Measurements from ENCODE around the gene TUBB. TPM values are rescaled to one million over a fixed set of nuclear protein-coding genes. Genes with fewer than 3 reads are reported as not detected.
A peak's percentile ranks its signal among the peaks of the same experiment; 100 is the strongest.

The TUBB gene
- total and polyA plus RNA-seq, 9 donors: 242 to 772 (median 630) TPM

DNA sequence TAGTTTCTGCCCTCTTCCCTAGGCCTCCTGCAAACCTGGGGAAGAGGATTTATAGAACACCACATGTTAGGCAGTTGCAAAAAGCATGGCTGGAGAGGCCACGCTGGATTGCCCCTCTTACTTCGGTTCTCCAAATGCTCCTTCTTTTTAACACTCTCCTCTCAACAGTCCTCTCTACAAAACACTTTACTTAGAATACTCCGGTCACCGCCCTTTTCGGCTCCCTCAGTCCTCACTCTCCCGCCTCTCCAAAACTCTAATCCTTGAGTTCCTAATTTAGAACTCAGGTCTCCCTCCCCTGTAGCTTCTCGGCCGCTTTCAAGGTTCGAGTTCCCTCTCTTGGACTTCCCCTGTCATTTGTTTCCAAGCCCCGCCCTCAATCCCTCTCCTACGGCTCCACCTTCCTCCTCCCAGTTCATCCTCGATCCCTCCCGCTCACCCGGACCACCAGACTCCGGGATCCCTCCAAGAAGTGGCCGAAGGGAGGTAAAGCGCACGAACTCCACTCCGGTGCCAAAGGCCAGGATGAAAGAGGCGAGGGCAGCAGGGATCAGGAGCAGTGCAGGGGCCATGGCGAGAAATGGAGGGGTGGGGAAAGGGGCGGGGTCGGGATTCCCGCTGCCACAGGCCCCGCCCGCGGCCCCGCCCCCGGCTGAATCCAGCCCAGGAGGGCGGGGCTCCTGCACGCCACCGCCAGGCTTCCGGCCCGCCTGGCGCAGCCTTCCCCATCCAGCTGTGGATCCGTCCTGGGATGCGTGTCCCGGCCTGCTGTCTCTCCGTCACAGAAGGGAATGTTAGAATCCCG lies 29.5 kb upstream of the TUBB start, which contains the start of gene NRM:
Gene NRM, minus strand, starts transcription at position 582 of the 805 bp plus-strand sequence. Its CDS starts 10 bp downstream, at position 572.
- intact Hi-C loops (cut with DNase I): no loop called here
- WGBS, 3 donors: 0 to 1% (median 0%) methylated on average over 40 of the region's 40 CpGs
- peaks cover 5% of the 10 kb centered on the region for H3K4me1 ChIP-seq (ENCODE audit: insufficient read depth)

DNA sequence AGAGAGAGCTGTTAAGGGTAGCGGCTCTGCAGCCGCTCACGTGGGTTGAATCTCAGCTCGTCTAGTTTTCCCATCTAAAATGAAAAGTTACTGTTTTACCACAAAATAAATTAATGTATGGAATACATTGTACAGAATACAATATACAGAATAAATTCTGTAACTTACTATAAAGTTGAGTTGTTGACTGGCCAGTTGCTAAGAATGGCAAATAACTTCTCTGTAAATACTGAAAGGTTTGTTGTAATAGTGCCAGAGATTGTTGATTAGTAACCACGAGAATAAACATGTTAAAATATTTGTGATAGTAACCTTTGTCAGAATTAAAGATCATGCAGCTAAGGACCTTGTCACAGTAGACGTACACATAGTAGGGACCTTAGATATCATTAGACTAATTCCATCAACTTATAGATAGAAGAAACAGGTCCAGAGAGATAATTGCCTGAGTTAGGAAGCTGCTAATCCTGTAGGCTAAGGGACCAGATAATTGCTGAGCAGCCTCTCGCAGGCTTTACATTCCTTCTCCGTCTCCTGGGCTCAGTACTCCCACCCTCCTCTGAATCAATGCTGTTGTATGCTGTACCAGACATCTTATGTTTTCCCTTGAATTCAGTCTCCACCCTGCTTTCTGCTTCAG lies 28.8 kb upstream of the TUBB start:
- TF ChIP-seq EP300 (IDR thresholded peaks at IDR 0.05) (no peak), POLR2A (IDR thresholded peaks at IDR 0.05) (no peak)
- TF ChIP-seq, protein P1, sequence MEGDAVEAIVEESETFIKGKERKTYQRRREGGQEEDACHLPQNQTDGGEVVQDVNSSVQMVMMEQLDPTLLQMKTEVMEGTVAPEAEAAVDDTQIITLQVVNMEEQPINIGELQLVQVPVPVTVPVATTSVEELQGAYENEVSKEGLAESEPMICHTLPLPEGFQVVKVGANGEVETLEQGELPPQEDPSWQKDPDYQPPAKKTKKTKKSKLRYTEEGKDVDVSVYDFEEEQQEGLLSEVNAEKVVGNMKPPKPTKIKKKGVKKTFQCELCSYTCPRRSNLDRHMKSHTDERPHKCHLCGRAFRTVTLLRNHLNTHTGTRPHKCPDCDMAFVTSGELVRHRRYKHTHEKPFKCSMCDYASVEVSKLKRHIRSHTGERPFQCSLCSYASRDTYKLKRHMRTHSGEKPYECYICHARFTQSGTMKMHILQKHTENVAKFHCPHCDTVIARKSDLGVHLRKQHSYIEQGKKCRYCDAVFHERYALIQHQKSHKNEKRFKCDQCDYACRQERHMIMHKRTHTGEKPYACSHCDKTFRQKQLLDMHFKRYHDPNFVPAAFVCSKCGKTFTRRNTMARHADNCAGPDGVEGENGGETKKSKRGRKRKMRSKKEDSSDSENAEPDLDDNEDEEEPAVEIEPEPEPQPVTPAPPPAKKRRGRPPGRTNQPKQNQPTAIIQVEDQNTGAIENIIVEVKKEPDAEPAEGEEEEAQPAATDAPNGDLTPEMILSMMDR (IDR thresholded peaks at IDR 0.05): no peak
- DNase-seq: no peak
- H3K4me1 ChIP-seq (ENCODE audit: insufficient read depth): peaks cover 5% of the 10 kb centered on the region
- H3K36me3 ChIP-seq: no peaks in the 10 kb centered on the region
- 11 to 15% (median 12%) methylated on average over 8 of the region's 8 CpGs for WGBS, 3 donors
- H3K4me3 ChIP-seq: peak overlapping the region; percentile 73
- intact Hi-C loops (cut with DNase I): no loop called here
- H3K9me3 ChIP-seq: no peaks in the 10 kb centered on the region
- no peaks in the 10 kb centered on the region for H3K27me3 ChIP-seq
- peak overlapping the region in 1 of 2 donors; percentile 81 for H3K27ac ChIP-seq

More for the DNA sequence above, 29.5 kb upstream of the TUBB start, which contains the start of gene NRM:
- Histone ChIP-seq H3K4me3 (peak within 1 kb of the TSS; percentile 73), H3K9me3 (no peaks in the 10 kb centered on the region), H3K27me3 (no peaks in the 10 kb centered on the region), H3K36me3 (no peaks in the 10 kb centered on the region), H3K27ac (peak within 1 kb of the TSS; percentile 30 to 81)
- peak; percentile 89 to 92 (median 91) for DNase-seq
- no peak for TF ChIP-seq POLR2A (IDR thresholded peaks at IDR 0.05)

DNA sequence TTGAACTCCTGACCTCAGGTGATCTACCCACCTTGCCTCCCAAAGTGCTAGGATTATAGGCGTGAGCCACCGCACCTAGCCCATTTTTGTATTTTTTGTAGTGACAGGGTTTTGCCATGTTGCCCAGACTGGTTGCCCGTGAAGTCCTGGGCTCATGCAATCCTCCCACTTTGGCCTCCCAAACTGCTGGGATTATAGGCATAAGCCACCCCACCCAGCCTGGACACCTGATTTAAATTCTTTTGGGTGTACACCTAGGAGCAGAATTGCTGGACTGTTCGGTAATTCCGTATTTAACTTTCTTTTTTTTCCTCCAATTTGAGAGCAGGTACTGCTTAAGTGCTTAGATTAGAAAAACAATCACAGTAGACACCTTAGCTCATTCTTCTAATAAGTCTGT lies 23.7 kb upstream of the TUBB start:
- no peak for DNase-seq
- Histone ChIP-seq H3K4me1 (ENCODE audit: insufficient read depth) (peaks cover 3% of the 10 kb centered on the region), H3K36me3 (no peaks in the 10 kb centered on the region), H3K27ac (no peak overlapping the region), H3K9me3 (no peaks in the 10 kb centered on the region), H3K4me3 (no peak overlapping the region), H3K27me3 (no peaks in the 10 kb centered on the region)
- TF ChIP-seq, protein P1 (IDR thresholded peaks at IDR 0.05): no peak
- TF ChIP-seq EP300 (IDR thresholded peaks at IDR 0.05): no peak
- no peak for TF ChIP-seq POLR2A (IDR thresholded peaks at IDR 0.05)
- intact Hi-C loops (cut with DNase I): no loop called here
- WGBS, 3 donors: 95 to 97% (median 95%) methylated on average over 5 of the region's 5 CpGs

- Histone ChIP-seq H3K36me3 (no peaks in the 10 kb centered on the region), H3K4me1 (ENCODE audit: insufficient read depth) (no peaks in the 10 kb centered on the region), H3K4me3 (no peak overlapping the region), H3K27ac (no peak overlapping the region), H3K27me3 (no peaks in the 10 kb centered on the region), H3K9me3 (no peaks in the 10 kb centered on the region)
- WGBS, 3 donors: 72 to 78% (median 72%) methylated on average over 4 of the region's 4 CpGs
- intact Hi-C loops (cut with DNase I): no loop called here
- no peak for TF ChIP-seq POLR2A (IDR thresholded peaks at IDR 0.05)
- TF ChIP-seq, protein P1 (IDR thresholded peaks at IDR 0.05): no peak
- no peak for TF ChIP-seq EP300 (IDR thresholded peaks at IDR 0.05)
- no peak for DNase-seq
Observed at GRCh38 chr6:30700340-30700739, 19.8 kb upstream of the TUBB start.
